Measurements from ENCODE around the gene B4GALT3. TPM values are rescaled to one million over a fixed set of nuclear protein-coding genes. Genes with fewer than 3 reads are reported as not detected.

Gene B4GALT3
- total RNA-seq, 4 donors from 2014 or later: 1.0 to 23.9 (median 19.9) TPM

GRCh38 chr1:161215076-161215475, 37.8 kb upstream of the B4GALT3 start, which contains the start of gene FCER1G:
Gene FCER1G, plus strand, starts transcription at chr1:161215295. Its CDS starts 27 bp downstream, at chr1:161215322.
- TF ChIP-seq CTCF (IDR thresholded peaks at IDR 0.05): no peak
- Histone ChIP-seq H3K4me3 (no peak within 1 kb of the TSS), H3K9me3 (no peaks in the 10 kb centered on the region), H3K4me1 (no peaks in the 10 kb centered on the region), H3K27me3 (no peaks in the 10 kb centered on the region), H3K27ac (no peak within 1 kb of the TSS), H3K36me3 (no peaks in the 10 kb centered on the region)
- intact Hi-C loops (cut with DNase I; ENCODE audit: low total_unique reads): loop anchor here (10.0 kb wide), 1 partner anchor 1010 kb away; the partner anchor contains the start of gene PEA15
- no peak for DNase-seq

GRCh38 chr1:161214369-161214768, 37.1 kb upstream of the B4GALT3 start:
- H3K9me3 ChIP-seq: no peaks in the 10 kb centered on the region
- H3K4me1 ChIP-seq: no peaks in the 10 kb centered on the region
- no peaks in the 10 kb centered on the region for H3K36me3 ChIP-seq
- no peak overlapping the region for H3K4me3 ChIP-seq
- no peaks in the 10 kb centered on the region for H3K27me3 ChIP-seq
- no peak for DNase-seq
- intact Hi-C loops (cut with DNase I; ENCODE audit: low total_unique reads): loop anchor here (10.0 kb wide), 1 partner anchor 1010 kb away; the partner anchor contains the start of gene PEA15
- TF ChIP-seq CTCF (IDR thresholded peaks at IDR 0.05) (no peak), POLR2A (IDR thresholded peaks at IDR 0.05) (no peak)
- no peak overlapping the region for H3K27ac ChIP-seq

- TF ChIP-seq CTCF (IDR thresholded peaks at IDR 0.05): peak; percentile 82 to 87 (median 82)
- TF ChIP-seq POLR2A (IDR thresholded peaks at IDR 0.05): no peak
- intact Hi-C loops (cut with DNase I; ENCODE audit: low total_unique reads): loop anchor here (10.0 kb wide), 1 partner anchor 1005 kb away; the partner anchor contains the start of gene PEA15
- no peak overlapping the region for H3K27ac ChIP-seq
- no peak overlapping the region for H3K4me3 ChIP-seq
- peak; percentile 71 to 78 for DNase-seq
- no peaks in the 10 kb centered on the region for H3K27me3 ChIP-seq
- H3K4me1 ChIP-seq: peaks cover 4 to 9% of the 10 kb centered on the region in 2 donors
- H3K9me3 ChIP-seq: no peaks in the 10 kb centered on the region
- H3K36me3 ChIP-seq: no peaks in the 10 kb centered on the region
Measured at GRCh38 chr1:161209790-161210409, 32.6 kb upstream of the B4GALT3 start.

- intact Hi-C loops (cut with DNase I; ENCODE audit: low total_unique reads): no loop called here
- TF ChIP-seq POLR2A (IDR thresholded peaks at IDR 0.05) (peak in 1 of 2 donors; percentile 34), CTCF (IDR thresholded peaks at IDR 0.05) (no peak)
- no peaks in the 10 kb centered on the region for H3K9me3 ChIP-seq
- no peaks in the 10 kb centered on the region for H3K27me3 ChIP-seq
- no peak overlapping the region for H3K4me3 ChIP-seq
- DNase-seq: peak; percentile 60 to 77
- no peaks in the 10 kb centered on the region for H3K36me3 ChIP-seq
- peaks cover 9 to 12% of the 10 kb centered on the region in 2 donors for H3K4me1 ChIP-seq
- peak overlapping the region; percentile 77 to 99 for H3K27ac ChIP-seq
Measured at GRCh38 chr1:161207173-161207572, 29.9 kb upstream of the B4GALT3 start.

- no peaks in the 10 kb centered on the region for H3K9me3 ChIP-seq
- no peaks in the 10 kb centered on the region for H3K27me3 ChIP-seq
- peak in 1 of 2 donors; percentile 44 for DNase-seq
- H3K27ac ChIP-seq: peak overlapping the region; percentile 77 to 99
- H3K36me3 ChIP-seq: no peaks in the 10 kb centered on the region
- no peak for TF ChIP-seq POLR2A (IDR thresholded peaks at IDR 0.05)
- TF ChIP-seq CTCF (IDR thresholded peaks at IDR 0.05): no peak
- peaks cover 9 to 12% of the 10 kb centered on the region in 2 donors for H3K4me1 ChIP-seq
- H3K4me3 ChIP-seq: no peak overlapping the region
- intact Hi-C loops (cut with DNase I; ENCODE audit: low total_unique reads): no loop called here
Measured at GRCh38 chr1:161206411-161207140, 29.3 kb upstream of the B4GALT3 start.

Data from uterus (tissue), 4 donors.